AG04449 (cell line): Measurements from ENCODE around the gene PKP3.
"Not testable (repeated sequence)": the region's sequence is repeated elsewhere in the genome, so short reads cannot be mapped to it uniquely, and the experiment has no call there.

ENCODE experiments used
- CTCF ChIA-PET: fragments of 350-600 bp; formaldehyde crosslinking; extraction: SDS; loops from one replicate; lab custom pipeline; 2021; ENCODE audit warnings: antibody characterized with exemption; lab: Yijun Ruan, JAX
- POLR2A ChIA-PET: fragments of 400-600, 350-600 bp; formaldehyde crosslinking; extraction: SDS; loops from one replicate; lab custom pipeline; 2020; ENCODE audit warnings: antibody characterized with exemption, inconsistent platforms; lab: Yijun Ruan, JAX
- DNase-seq: peaks from one replicate; pipeline ENCODE4 v3.0.0-alpha.2; 2010; ENCODE audit warnings: low read depth, low spot score
- H3K4me3 ChIP-seq: 2 replicates; pipeline ENCODE4 v1.5.1; 2011; ENCODE audit warnings: low read depth, mild to moderate bottlenecking, control low read depth, low read length
- CTCF ChIP-seq: IDR thresholded peaks from one replicate; pipeline ENCODE4 v1.5.1; 2011; ENCODE audit warnings: mild to moderate bottlenecking, moderate library complexity, low read length, control low read depth, inconsistent platforms; ENCODE audit not compliant: insufficient read depth; ENCODE audit errors: missing control alignments

The PKP3 gene

GRCh38 chr11:399731-400211 is 5.8 kb downstream of the PKP3 start:
- ChIA-PET POLR2A (no interaction called here), CTCF (no interaction called here)
- no peak for DNase-seq
- no peak overlapping the region for H3K4me3 ChIP-seq
- TF ChIP-seq CTCF, result no peak

- ChIA-PET CTCF (no interaction called here), POLR2A (no interaction called here)
- TF ChIP-seq CTCF, result no peak
- no peak for DNase-seq
- no peak overlapping the region for H3K4me3 ChIP-seq
Measured at GRCh38 chr11:400241-400689, 6.3 kb downstream of the PKP3 start.

- DNase-seq, CTCF ChIA-PET: not testable (repeated sequence)
Measured at GRCh38 chr11:401196-401595, 7.2 kb downstream of the PKP3 start.

GRCh38 chr11:403021-403760 is 9.2 kb downstream of the PKP3 start:
- H3K4me3 ChIP-seq, result no peak overlapping the region
- ChIA-PET CTCF (no interaction called here), POLR2A (no interaction called here)
- TF ChIP-seq CTCF, result no peak
- DNase-seq, result no peak

More at GRCh38 chr11:401196-401595, 7.2 kb downstream of the PKP3 start:
- POLR2A ChIA-PET, H3K4me3 ChIP-seq: not testable (repeated sequence)

- CTCF ChIA-PET, result interaction anchor here (1.2 kb wide), 1 partner anchor 45 kb away, joined by 4 read pairs; no protein-coding TSS in a partner anchor
- no peak for DNase-seq
- no peak for TF ChIP-seq CTCF
- H3K4me3 ChIP-seq, result no peak overlapping the region
- POLR2A ChIA-PET, result no interaction called here
Measured at GRCh38 chr11:403761-404431, 9.9 kb downstream of the PKP3 start.

- no peak for DNase-seq
- POLR2A ChIA-PET, result no interaction called here
- no peak for TF ChIP-seq CTCF
- H3K4me3 ChIP-seq, result no peak overlapping the region
- CTCF ChIA-PET, result interaction anchor here (1.2 to 4.7 kb wide), 2 partner anchors 8 to 44 kb away, joined by 4 to 23 read pairs; no protein-coding TSS in a partner anchor
Measured at GRCh38 chr11:404551-405264, 10.7 kb downstream of the PKP3 start.
